Mucosa of descending colon (tissue), 3 donors: ENCODE measurements around the gene REPS1. TPM values are rescaled to one million over a fixed set of nuclear protein-coding genes. Genes with fewer than 3 reads are reported as not detected.

Experiments
- ATAC-seq: fragments of 200-7000 bp; cut with Tn5 transposase; one replicate; pipeline ENCODE4 v1.9.1; 2020; ENCODE audit warnings: mild to moderate bottlenecking, moderate library complexity
- DNase-seq, 3 donors: peaks; one replicate each; pipeline ENCODE4 v3.0.0-alpha.2; 2020
- H3K36me3 ChIP-seq: fragments of 200-600 bp; one replicate; pipeline ENCODE4 v1.8.0; 2021; ENCODE audit warnings: low read depth, mild to moderate bottlenecking
- H3K4me1 ChIP-seq: fragments of 200-600 bp; one replicate; pipeline ENCODE4 v1.8.0; 2021; ENCODE audit warnings: low read depth, mild to moderate bottlenecking
- H3K4me3 ChIP-seq: fragments of 200-600 bp; one replicate; pipeline ENCODE4 v1.8.0; 2021; ENCODE audit warnings: mild to moderate bottlenecking
- H3K9me3 ChIP-seq: fragments of 200-600 bp; one replicate; pipeline ENCODE4 v1.8.0; 2021; ENCODE audit warnings: mild to moderate bottlenecking
- CTCF ChIP-seq: fragments of 200-600 bp; IDR thresholded peaks from one replicate; pipeline ENCODE4 v1.8.0; 2022; ENCODE audit warnings: antibody characterized with exemption, mild to moderate bottlenecking
- intact Hi-C, 2 donors: fragments of 100-400 bp; cut with DNase I in 1 of 2; cut with micrococcal nuclease in 1 of 2; formaldehyde crosslinking; loops; one replicate each; pipeline versions ENCODE4 v1.11.0 to v1.11.1; 2022; cut with DNase I, micrococcal nuclease
- total RNA-seq, 3 donors: library from RNA; stranded (reverse); fragmentation: NEBNext Ultra II Directional in 2 of 3; extraction: Animal tissue kit (Norgen Biotek cat#: 25700) in 2 of 3; gene quantifications; one replicate each; pipeline versions ENCODE4 v1.2.1 to v1.2.4, GENCODE V29; 2021 to 2023
- donor health status: DM: no; HTN: no; CAD: no; lungs with moderate emphysema.
- donor health status: DM: no; HTN: no; CAD: no.
- donor health status: DM: no; HTN: yes; CAD: no.

The REPS1 gene
- total RNA-seq, 3 donors from 2014 or later, result 31.4 to 42.4 (median 33.6) TPM

GRCh38 chr6:138897031-138897430 is 91.0 kb downstream of the REPS1 start:
- Histone ChIP-seq H3K9me3 (no peaks in the 10 kb centered on the region), H3K36me3 (no peaks in the 10 kb centered on the region), H3K4me3 (no peak overlapping the region), H3K4me1 (no peaks in the 10 kb centered on the region)
- no peak for ATAC-seq
- TF ChIP-seq CTCF, result no peak
- no peak for DNase-seq
- intact Hi-C loops, result no loop called here

- H3K4me1 ChIP-seq, result no peaks in the 10 kb centered on the region
- DNase-seq, result no peak
- ATAC-seq, result no peak
- TF ChIP-seq CTCF, result no peak
- H3K4me3 ChIP-seq, result no peak overlapping the region
- no peaks in the 10 kb centered on the region for H3K36me3 ChIP-seq
- H3K9me3 ChIP-seq, result no peaks in the 10 kb centered on the region
- intact Hi-C loops, result no loop called here
These were observed 91.8 kb downstream of the REPS1 start for GRCh38 chr6:138896104-138896756.

- no peak overlapping the region for H3K4me3 ChIP-seq
- ATAC-seq (no peak), DNase-seq (no peak)
- H3K4me1 ChIP-seq, result peaks cover 7% of the 10 kb centered on the region
- TF ChIP-seq CTCF, result no peak
- no peaks in the 10 kb centered on the region for H3K36me3 ChIP-seq
- intact Hi-C loops, result no loop called here
- H3K9me3 ChIP-seq, result no peaks in the 10 kb centered on the region
These were observed 96.6 kb downstream of the REPS1 start for GRCh38 chr6:138891255-138891986.

GRCh38 chr6:138885156-138885819 is 102.8 kb downstream of the REPS1 start:
- no peaks in the 10 kb centered on the region for H3K36me3 ChIP-seq
- no peak overlapping the region for H3K4me3 ChIP-seq
- intact Hi-C loops, result no loop called here
- ATAC-seq, result no peak
- DNase-seq, result no peak
- no peaks in the 10 kb centered on the region for H3K9me3 ChIP-seq
- H3K4me1 ChIP-seq, result peaks cover 7% of the 10 kb centered on the region
- no peak for TF ChIP-seq CTCF

- H3K4me1 ChIP-seq, result peaks cover 3% of the 10 kb centered on the region
- DNase-seq (no peak), ATAC-seq (no peak)
- H3K9me3 ChIP-seq, result no peaks in the 10 kb centered on the region
- intact Hi-C loops, result no loop called here
- no peak overlapping the region for H3K4me3 ChIP-seq
- TF ChIP-seq CTCF, result no peak
- no peaks in the 10 kb centered on the region for H3K36me3 ChIP-seq
These were observed 105.6 kb downstream of the REPS1 start for GRCh38 chr6:138882369-138883017.
